CD14-positive monocyte (primary cell): ENCODE measurements around the gene PNPO. TPM values are rescaled to one million over a fixed set of nuclear protein-coding genes. Genes with fewer than 3 reads are reported as not detected.

ENCODE experiments used
- DNase-seq, 3 donors: peaks; one replicate each; pipeline ENCODE4 v3.0.0-alpha.2; 2011 to 2022
- H2AFZ ChIP-seq: 2 replicates; pipeline ENCODE4 v1.6.0; 2012; ENCODE audit warnings: mild to moderate bottlenecking, low read depth, low read length, inconsistent platforms; ENCODE audit not compliant: insufficient read depth, poor library complexity, severe bottlenecking
- H3K27ac ChIP-seq, 2 donors: 1 replicate in 1 of 2; 2 replicates in 1 of 2; pipeline ENCODE4 v1.5.1; 2012 to 2013; ENCODE audit warnings: low read length in 2 of 2, control low read depth in 1 of 2, inconsistent platforms in 1 of 2, low read depth in 1 of 2, mild to moderate bottlenecking in 1 of 2
- H3K27me3 ChIP-seq, 2 donors: one replicate each; pipeline versions ENCODE4 v1.6.0 to v1.6.1; 2011 to 2013; ENCODE audit warnings: low read length in 2 of 2; ENCODE audit not compliant: control insufficient read depth in 2 of 2, insufficient read depth in 2 of 2
- H3K36me3 ChIP-seq, 2 donors: replicated peaks in 1 of 2; 1 replicate in 1 of 2; 2 replicates in 1 of 2; pipeline versions ENCODE4 v1.5.1 to v1.6.1; 2012 to 2013; ENCODE audit warnings: low read length in 2 of 2, control low read depth in 1 of 2, inconsistent platforms in 1 of 2, mild to moderate bottlenecking in 1 of 2; ENCODE audit not compliant: insufficient read depth in 2 of 2, control insufficient read depth in 1 of 2
- H3K4me1 ChIP-seq, 2 donors: 1 replicate in 1 of 2; 2 replicates in 1 of 2; pipeline versions ENCODE4 v1.5.1 to v1.6.1; 2012 to 2013; ENCODE audit warnings: low read length in 2 of 2, control low read depth in 1 of 2, inconsistent platforms in 1 of 2, mild to moderate bottlenecking in 1 of 2, moderate library complexity in 1 of 2; ENCODE audit not compliant: insufficient read depth in 2 of 2, control insufficient read depth in 1 of 2
- H3K4me2 ChIP-seq: replicated peaks from 2 replicates; pipeline ENCODE3; 2012; ENCODE audit warnings: low read length, moderate library complexity, mild to moderate bottlenecking; ENCODE audit not compliant: poor library complexity, severe bottlenecking; ENCODE audit errors: extremely low read depth
- H3K4me3 ChIP-seq, 3 experiments: fragments of 200-600 bp in 1 of 3; sonication (generic) in 1 of 3; replicated peaks in 1 of 3; 1 replicate in 2 of 3; 2 replicates in 1 of 3; pipeline ENCODE4 v1.5.1; 2011 to 2013; ENCODE audit warnings: low read length in 3 of 3, mild to moderate bottlenecking in 3 of 3, control low read depth in 2 of 3, low read depth in 2 of 3, inconsistent platforms in 1 of 3, moderate library complexity in 1 of 3
- H3K79me2 ChIP-seq: 2 replicates; pipeline ENCODE4 v1.6.0; 2012; ENCODE audit warnings: mild to moderate bottlenecking, control low read depth, inconsistent platforms, low read length, moderate library complexity; ENCODE audit not compliant: insufficient read depth
- H3K9ac ChIP-seq: 2 replicates; pipeline ENCODE4 v1.6.0; 2017; ENCODE audit warnings: low read length, mild to moderate bottlenecking; ENCODE audit not compliant: insufficient read depth, poor library complexity, severe bottlenecking
- H3K9me3 ChIP-seq, 2 donors: replicated peaks in 1 of 2; 1 replicate in 1 of 2; 2 replicates in 1 of 2; pipeline versions ENCODE4 v1.5.1 to v1.6.1; 2012 to 2013; ENCODE audit warnings: low read length in 2 of 2, control low read depth in 1 of 2; ENCODE audit not compliant: control insufficient read depth in 1 of 2, insufficient read depth in 1 of 2
- H4K20me1 ChIP-seq: 2 replicates; pipeline ENCODE4 v1.6.0; 2012; ENCODE audit warnings: mild to moderate bottlenecking, low read length, control low read depth, moderate library complexity; ENCODE audit not compliant: insufficient read depth
- H3K27ac Mint-ChIP-seq, 7 donors: one replicate each; pipeline ENCODE4 v1.8.0; 2020; ENCODE audit warnings: mild to moderate bottlenecking in 7 of 7, mixed read lengths in 7 of 7, moderate library complexity in 6 of 7, inconsistent platforms in 2 of 7
- H3K27me3 Mint-ChIP-seq, 3 donors: one replicate each; pipeline ENCODE4 v1.8.0; 2021 to 2022; ENCODE audit warnings: low read depth in 3 of 3, mild to moderate bottlenecking in 3 of 3, mixed read lengths in 3 of 3, moderate library complexity in 3 of 3, inconsistent platforms in 1 of 3
- H3K36me3 Mint-ChIP-seq, 2 donors: one replicate each; pipeline ENCODE4 v1.8.0; 2020; ENCODE audit warnings: mixed read lengths in 2 of 2, inconsistent platforms in 1 of 2, mild to moderate bottlenecking in 1 of 2
- H3K4me1 Mint-ChIP-seq: one replicate; pipeline ENCODE4 v1.8.0; 2020; ENCODE audit warnings: mild to moderate bottlenecking, mixed read lengths
- H3K4me3 Mint-ChIP-seq, 2 donors: one replicate each; pipeline ENCODE4 v1.8.0; 2020; ENCODE audit warnings: mild to moderate bottlenecking in 2 of 2, mixed read lengths in 2 of 2, moderate library complexity in 1 of 2
- H3K9me3 Mint-ChIP-seq, 7 donors: one replicate each; pipeline ENCODE4 v1.8.0; 2020 to 2022; ENCODE audit warnings: mixed read lengths in 7 of 7, mild to moderate bottlenecking in 6 of 7, moderate library complexity in 6 of 7, inconsistent platforms in 2 of 7
- WGBS: methylation state at CpG from one replicate; pipeline ENCODE4 v1.1.5; 2013; ENCODE audit warnings: missing lambda C conversion rate; ENCODE audit not compliant: insufficient coverage; 5-methylcytosine and 5-hydroxymethylcytosine counted together
- intact Hi-C, 2 donors: fragments of 100-400 bp; cut with micrococcal nuclease; formaldehyde crosslinking; loops; one replicate each; pipeline versions ENCODE4 v1.15.0 to v1.15.1; 2023
- polyA plus RNA-seq, 3 donors: library from polyadenylated mRNA; depleted of rRNA in 1 of 3; unstranded in 2 of 3; stranded (reverse) in 1 of 3; fragments of 300-500 nt in 2 of 3; fragments of >200 nt in 1 of 3; fragmentation: Illumina TruSeq in 2 of 3; gene quantifications; 1 replicate in 2 of 3; 2 replicates in 1 of 3; pipeline ENCODE4 v1.2.3, GENCODE V29; 2012 to 2021
- TF ChIP-seq, protein P1 (sequence below): fragments of 200-600 bp; IDR thresholded peaks from one replicate; pipeline ENCODE4 v1.8.0; 2022; ENCODE audit warnings: antibody characterized with exemption, mild to moderate bottlenecking

The PNPO gene
- polyA plus RNA-seq, 3 donors = 13.2 to 34.2 (median 29.7) TPM

- 96% methylated on average over 5 of the region's 12 CpGs for WGBS
- H3K79me2 ChIP-seq = peaks cover 19% of the 10 kb centered on the region
- peaks cover 12 to 15% of the 10 kb centered on the region in 2 donors for H3K4me1 ChIP-seq
- H2AFZ ChIP-seq = no peak overlapping the region
- H3K4me2 ChIP-seq = no peak overlapping the region
- no peaks in the 10 kb centered on the region for H3K27me3 ChIP-seq
- H3K9me3 ChIP-seq = no peaks in the 10 kb centered on the region
- no peak for DNase-seq
- Mint-ChIP-seq H3K4me3 (no peak overlapping the region), H3K36me3 (peaks cover 43 to 57% of the 10 kb centered on the region in 2 donors), H3K4me1 (peaks cover 20% of the 10 kb centered on the region), H3K9me3 (no peaks in the 10 kb centered on the region), H3K27ac (no peak overlapping the region), H3K27me3 (peaks cover 0 to 3% (median 2%) of the 10 kb centered on the region in 3 donors)
- H3K4me3 ChIP-seq = no peak overlapping the region
- no peak overlapping the region for H3K27ac ChIP-seq
- no peak overlapping the region for H3K9ac ChIP-seq
- TF ChIP-seq, protein P1, sequence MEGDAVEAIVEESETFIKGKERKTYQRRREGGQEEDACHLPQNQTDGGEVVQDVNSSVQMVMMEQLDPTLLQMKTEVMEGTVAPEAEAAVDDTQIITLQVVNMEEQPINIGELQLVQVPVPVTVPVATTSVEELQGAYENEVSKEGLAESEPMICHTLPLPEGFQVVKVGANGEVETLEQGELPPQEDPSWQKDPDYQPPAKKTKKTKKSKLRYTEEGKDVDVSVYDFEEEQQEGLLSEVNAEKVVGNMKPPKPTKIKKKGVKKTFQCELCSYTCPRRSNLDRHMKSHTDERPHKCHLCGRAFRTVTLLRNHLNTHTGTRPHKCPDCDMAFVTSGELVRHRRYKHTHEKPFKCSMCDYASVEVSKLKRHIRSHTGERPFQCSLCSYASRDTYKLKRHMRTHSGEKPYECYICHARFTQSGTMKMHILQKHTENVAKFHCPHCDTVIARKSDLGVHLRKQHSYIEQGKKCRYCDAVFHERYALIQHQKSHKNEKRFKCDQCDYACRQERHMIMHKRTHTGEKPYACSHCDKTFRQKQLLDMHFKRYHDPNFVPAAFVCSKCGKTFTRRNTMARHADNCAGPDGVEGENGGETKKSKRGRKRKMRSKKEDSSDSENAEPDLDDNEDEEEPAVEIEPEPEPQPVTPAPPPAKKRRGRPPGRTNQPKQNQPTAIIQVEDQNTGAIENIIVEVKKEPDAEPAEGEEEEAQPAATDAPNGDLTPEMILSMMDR = no peak
- intact Hi-C loops = no loop called here
- peaks cover 37% of the 10 kb centered on the region for H4K20me1 ChIP-seq
- peaks cover 25 to 33% of the 10 kb centered on the region in 2 donors for H3K36me3 ChIP-seq
Measured at GRCh38 chr17:47915776-47916398, 25.5 kb upstream of the PNPO start.

- Histone ChIP-seq H3K9ac (no peak overlapping the region), H3K79me2 (peaks cover 13% of the 10 kb centered on the region), H3K27me3 (no peaks in the 10 kb centered on the region), H3K4me2 (no peak overlapping the region), H3K27ac (no peak overlapping the region), H3K4me3 (no peak overlapping the region), H2AFZ (no peak overlapping the region), H4K20me1 (peaks cover 34% of the 10 kb centered on the region), H3K9me3 (no peaks in the 10 kb centered on the region), H3K4me1 (peaks cover 12 to 15% of the 10 kb centered on the region in 2 donors), H3K36me3 (peaks cover 27 to 38% of the 10 kb centered on the region in 2 donors)
- intact Hi-C loops = no loop called here
- no peak overlapping the region for H3K27ac Mint-ChIP-seq
- H3K4me1 Mint-ChIP-seq = peaks cover 20% of the 10 kb centered on the region
- no peaks in the 10 kb centered on the region for H3K9me3 Mint-ChIP-seq
- H3K27me3 Mint-ChIP-seq = peaks cover 0 to 3% (median 2%) of the 10 kb centered on the region in 3 donors
- DNase-seq = no peak
- WGBS = 99% methylated on average over 8 of the region's 19 CpGs
- TF ChIP-seq, protein P1 = no peak
- no peak overlapping the region for H3K4me3 Mint-ChIP-seq
- H3K36me3 Mint-ChIP-seq = peaks cover 45 to 61% of the 10 kb centered on the region in 2 donors
Measured at GRCh38 chr17:47916489-47917208, 24.7 kb upstream of the PNPO start.
